Non-pigmented ciliary epithelial cell (primary cell): ENCODE measurements around the gene RAB27A.

Experiments
- DNase-seq: peaks from one replicate; pipeline ENCODE4 v3.0.0-alpha.2; 2010; ENCODE audit warnings: low read depth

Gene RAB27A

GRCh38 chr15:55221090-55222011 is 68.3 kb downstream of the RAB27A start:
- peak; percentile 94 for DNase-seq

GRCh38 chr15:55220606-55221005 is 69.0 kb downstream of the RAB27A start:
- no peak for DNase-seq

- DNase-seq: no peak
Observed at GRCh38 chr15:55218056-55218455, 71.6 kb downstream of the RAB27A start.

GRCh38 chr15:55204464-55204863 is 85.1 kb downstream of the RAB27A start:
- DNase-seq: no peak

- no peak for DNase-seq
Observed at GRCh38 chr15:55202206-55202605, 87.4 kb downstream of the RAB27A start.

- DNase-seq: no peak
Observed at GRCh38 chr15:55198706-55199105, 90.9 kb downstream of the RAB27A start.

GRCh38 chr15:55197719-55198118 is 91.9 kb downstream of the RAB27A start:
- no peak for DNase-seq

GRCh38 chr15:55197362-55197705 is 92.3 kb downstream of the RAB27A start:
- DNase-seq: no peak

- peak; percentile 97 for DNase-seq
Observed at GRCh38 chr15:55196458-55197361, 92.9 kb downstream of the RAB27A start, which contains the start of gene RSL24D1. Gene RSL24D1, minus strand, starts transcription at chr15:55196941. Its CDS starts 51 bp downstream, at chr15:55196890.

- no peak for DNase-seq
Observed at GRCh38 chr15:55195996-55196395, 93.6 kb downstream of the RAB27A start.

GRCh38 chr15:55194256-55194655 is 95.4 kb downstream of the RAB27A start:
- DNase-seq: no peak

- DNase-seq: no peak
Observed at GRCh38 chr15:55186331-55186730, 103.3 kb downstream of the RAB27A start.

GRCh38 chr15:55183679-55184078 is 105.9 kb downstream of the RAB27A start:
- DNase-seq: no peak

- no peak for DNase-seq
Observed at GRCh38 chr15:55179141-55179540, 110.5 kb downstream of the RAB27A start.

- no peak for DNase-seq
Observed at GRCh38 chr15:55170361-55170760, 119.3 kb downstream of the RAB27A start.

GRCh38 chr15:55168350-55168974 is 121.2 kb downstream of the RAB27A start:
- DNase-seq: peak; percentile 15

- no peak for DNase-seq
Observed at GRCh38 chr15:55164284-55164683, 125.3 kb downstream of the RAB27A start.
